Measurements from ENCODE around the gene PRKRIP1. TPM values are rescaled to one million over a fixed set of nuclear protein-coding genes. Genes with fewer than 3 reads are reported as not detected.

PRKRIP1 gene
- total RNA-seq, 1 experiment from 2014 or later: 38.8 TPM

DNA sequence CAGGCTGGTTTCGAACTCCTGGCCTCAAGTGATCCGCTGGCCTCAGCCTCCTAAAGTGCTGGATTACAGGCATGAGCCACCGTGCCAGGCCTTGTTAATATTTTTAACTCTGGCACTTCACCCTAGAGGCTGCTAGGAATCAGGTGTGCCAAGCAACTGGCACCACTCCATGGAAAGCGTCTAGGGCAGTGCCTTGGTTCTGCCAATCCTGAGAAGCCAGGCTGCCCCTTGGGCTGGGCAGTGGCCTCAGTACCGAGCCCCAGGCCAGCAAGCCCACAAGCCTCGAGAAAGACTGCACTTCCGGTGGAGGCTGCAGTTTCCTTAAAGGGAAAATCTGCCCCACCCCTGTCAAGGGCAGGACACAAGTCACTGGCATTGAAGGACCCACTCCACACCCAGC is 57.2 kb downstream of the PRKRIP1 start:
- Mint-ChIP-seq H3K4me3 (no peak overlapping the region), H3K27ac (no peak overlapping the region), H3K36me3 (ENCODE audit: insufficient read depth in 1 of 3, low read depth in 3 of 3) (peaks cover 7 to 23% (median 23%) of the 10 kb centered on the region in 3 experiments; a peak in 6 of 7 replicates), H3K4me1 (peaks cover 7 to 9% of the 10 kb centered on the region in 2 experiments), H3K9me3 (no peaks in the 10 kb centered on the region), H3K27me3 (ENCODE audit: low read depth) (no peaks in the 10 kb centered on the region; the same call in 1 of the 2 replicates)
- Histone ChIP-seq H4K20me1 (ENCODE audit: control insufficient read depth, insufficient read depth, insufficient read length) (no peaks in the 10 kb centered on the region), H2BK20ac (ENCODE audit: low read depth, low read length, poor library complexity, severe bottlenecking) (no peak overlapping the region), H2BK120ac (ENCODE audit: low read depth, low read length, poor library complexity, severe bottlenecking) (no peak overlapping the region), H2BK12ac (ENCODE audit: insufficient read length, low read depth, low read length) (no peak overlapping the region), H3K23ac (ENCODE audit: insufficient read length, low read depth, low read length) (no peak overlapping the region), H3K4me1 (ENCODE audit: insufficient read depth, low read length) (no peaks in the 10 kb centered on the region), H4K91ac (ENCODE audit: insufficient read length, low read depth, low read length) (no peak overlapping the region), H3K23me2 (ENCODE audit: insufficient read length, low read depth, low read length, poor library complexity, severe bottlenecking) (no peaks in the 10 kb centered on the region), H3K4me2 (ENCODE audit: insufficient read depth, insufficient read length, low read length) (no peak overlapping the region), H3K18ac (ENCODE audit: insufficient read length, low read depth, low read length) (no peak overlapping the region), H3K14ac (ENCODE audit: insufficient read depth, low read length) (no peak overlapping the region), H3K79me2 (ENCODE audit: insufficient read depth, low read length) (no peaks in the 10 kb centered on the region), H3K9me3 (ENCODE audit: control insufficient read depth, low read depth, low read length) (no peaks in the 10 kb centered on the region), H3K79me1 (ENCODE audit: insufficient read depth, low read depth, low read length, poor library complexity, severe bottlenecking) (no peaks in the 10 kb centered on the region), H3K27me3 (ENCODE audit: insufficient read depth, low read length) (no peaks in the 10 kb centered on the region), H3T11ph (ENCODE audit: low read length) (no peak overlapping the region), H4K8ac (replicated peaks; ENCODE audit: insufficient read length, low read depth, low read length) (no peak overlapping the region), H3K56ac (ENCODE audit: insufficient read length, low read depth, low read length) (no peak overlapping the region), H2AFZ (ENCODE audit: low read length) (no peak overlapping the region), H3K9ac (ENCODE audit: extremely low read depth, insufficient read length, low read length) (no peak overlapping the region), H3K4ac (ENCODE audit: low read depth, low read length) (no peak overlapping the region), H3K27ac (ENCODE audit: insufficient read length, low read depth, low read length) (no peak overlapping the region), H2AK5ac (ENCODE audit: insufficient read length, low read length) (no peak overlapping the region), H2BK15ac (ENCODE audit: low read depth, low read length) (no peak overlapping the region), H4K5ac (ENCODE audit: insufficient read length, low read depth, low read length) (no peak overlapping the region), H2BK5ac (ENCODE audit: insufficient read length, low read length) (no peak overlapping the region)
- no CpG with 5 or more reads among the region's 7 CpGs for WGBS (ENCODE audit: extremely low coverage, insufficient read length, low lambda C conversion rate)
- TF ChIP-seq, protein P1, sequence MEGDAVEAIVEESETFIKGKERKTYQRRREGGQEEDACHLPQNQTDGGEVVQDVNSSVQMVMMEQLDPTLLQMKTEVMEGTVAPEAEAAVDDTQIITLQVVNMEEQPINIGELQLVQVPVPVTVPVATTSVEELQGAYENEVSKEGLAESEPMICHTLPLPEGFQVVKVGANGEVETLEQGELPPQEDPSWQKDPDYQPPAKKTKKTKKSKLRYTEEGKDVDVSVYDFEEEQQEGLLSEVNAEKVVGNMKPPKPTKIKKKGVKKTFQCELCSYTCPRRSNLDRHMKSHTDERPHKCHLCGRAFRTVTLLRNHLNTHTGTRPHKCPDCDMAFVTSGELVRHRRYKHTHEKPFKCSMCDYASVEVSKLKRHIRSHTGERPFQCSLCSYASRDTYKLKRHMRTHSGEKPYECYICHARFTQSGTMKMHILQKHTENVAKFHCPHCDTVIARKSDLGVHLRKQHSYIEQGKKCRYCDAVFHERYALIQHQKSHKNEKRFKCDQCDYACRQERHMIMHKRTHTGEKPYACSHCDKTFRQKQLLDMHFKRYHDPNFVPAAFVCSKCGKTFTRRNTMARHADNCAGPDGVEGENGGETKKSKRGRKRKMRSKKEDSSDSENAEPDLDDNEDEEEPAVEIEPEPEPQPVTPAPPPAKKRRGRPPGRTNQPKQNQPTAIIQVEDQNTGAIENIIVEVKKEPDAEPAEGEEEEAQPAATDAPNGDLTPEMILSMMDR (conservative IDR thresholded peaks at IDR 0.05): no peak
- DNase-seq: no peak

Measured in H9 (cell line).